Natural killer cell (primary cell): Measurements from ENCODE around the gene SGSM2. TPM values are rescaled to one million over a fixed set of nuclear protein-coding genes. Genes with fewer than 3 reads are reported as not detected.

Source experiments
- ATAC-seq, 3 donors: fragments of 150-1000 bp in 2 of 3; fragments of 200-7000 bp in 1 of 3; cut with Tn5 transposase; 1 replicate in 1 of 3; 2 replicates in 2 of 3; pipeline ENCODE4 v1.10.0; 2021; ENCODE audit warnings: mild to moderate bottlenecking in 2 of 3, moderate library complexity in 2 of 3
- DNase-seq, 2 donors: peaks; one replicate each; pipeline versions ENCODE4 v3.0.0 to v3.0.0-alpha.2; 2013 to 2021; ENCODE audit warnings: mixed read lengths in 1 of 2
- H3K27ac ChIP-seq: one replicate; pipeline ENCODE4 v1.5.1; 2013; ENCODE audit warnings: mild to moderate bottlenecking, low read length
- H3K27me3 ChIP-seq: one replicate; pipeline ENCODE4 v1.6.1; 2013; ENCODE audit warnings: low read length; ENCODE audit not compliant: control insufficient read depth, insufficient read depth
- H3K36me3 ChIP-seq: one replicate; pipeline ENCODE4 v1.6.1; 2013; ENCODE audit warnings: low read length; ENCODE audit not compliant: control insufficient read depth, insufficient read depth
- H3K4me1 ChIP-seq: one replicate; pipeline ENCODE4 v1.6.1; 2013; ENCODE audit warnings: low read length; ENCODE audit not compliant: control insufficient read depth, insufficient read depth
- H3K4me3 ChIP-seq: one replicate; pipeline ENCODE4 v1.5.1; 2013; ENCODE audit warnings: low read length
- H3K9me3 ChIP-seq: one replicate; pipeline ENCODE4 v1.6.1; 2013; ENCODE audit warnings: low read length; ENCODE audit not compliant: control insufficient read depth, insufficient read depth
- H3K27ac Mint-ChIP-seq, 2 donors: one replicate each; pipeline ENCODE4 v1.8.0; 2022; ENCODE audit warnings: mild to moderate bottlenecking in 2 of 2, mixed read lengths in 2 of 2, moderate library complexity in 1 of 2
- H3K27me3 Mint-ChIP-seq, 2 donors: one replicate each; pipeline ENCODE4 v1.8.0; 2022; ENCODE audit warnings: low read depth in 2 of 2, mixed read lengths in 2 of 2
- H3K36me3 Mint-ChIP-seq: one replicate; pipeline ENCODE4 v1.8.0; 2022; ENCODE audit warnings: mixed read lengths
- H3K4me1 Mint-ChIP-seq, 2 donors: one replicate each; pipeline ENCODE4 v1.8.0; 2022; ENCODE audit warnings: mixed read lengths in 2 of 2
- H3K4me3 Mint-ChIP-seq: one replicate; pipeline ENCODE4 v1.8.0; 2022; ENCODE audit warnings: mild to moderate bottlenecking, moderate library complexity, mixed read lengths
- H3K9me3 Mint-ChIP-seq, 2 donors: one replicate each; pipeline ENCODE4 v1.8.0; 2022; ENCODE audit warnings: mixed read lengths in 2 of 2
- WGBS: methylation state at CpG from one replicate; pipeline ENCODE4 v1.1.7; 2013; ENCODE audit warnings: missing lambda C conversion rate; ENCODE audit not compliant: insufficient coverage; 5-methylcytosine and 5-hydroxymethylcytosine counted together
- intact Hi-C: fragments of 100-400 bp; cut with micrococcal nuclease; formaldehyde crosslinking; loops from one replicate; pipeline ENCODE4 v1.14.2; 2022
- total RNA-seq, 4 donors: library from RNA; stranded (reverse); fragments of 120-200 nt in 1 of 4; gene quantifications; one replicate each; pipeline versions ENCODE4 v1.2.3 to v1.2.4, GENCODE V29; 2013 to 2022
- TF ChIP-seq, protein P1 (sequence below): fragments of 200-600 bp; IDR thresholded peaks from one replicate; pipeline ENCODE4 v1.8.0; 2022; ENCODE audit warnings: antibody characterized with exemption

Gene SGSM2
- total RNA-seq, 3 donors from 2014 or later (not counting 1 experiment from before 2014, with no cell fraction given), result 65.4 to 75.7 (median 73.6) TPM

DNA sequence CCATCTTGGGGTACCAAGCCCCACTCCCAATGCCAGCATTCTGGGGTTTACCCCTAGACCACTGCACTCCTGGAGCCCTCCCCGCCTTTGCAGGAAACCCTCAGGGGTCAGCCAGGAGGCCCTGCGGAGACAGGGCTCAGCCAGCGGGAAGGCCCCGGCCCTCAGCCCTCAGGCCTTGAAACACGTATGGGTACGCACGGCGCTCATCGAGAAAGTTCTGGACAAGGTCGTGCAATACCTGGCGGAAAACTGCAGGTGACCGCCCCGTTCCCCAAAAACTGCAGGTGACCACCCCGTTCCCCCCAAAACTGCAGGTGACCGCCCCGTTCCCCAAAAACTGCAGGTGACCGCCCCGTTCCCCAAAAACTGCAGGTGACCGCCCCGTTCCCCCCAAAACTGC lies 24.7 kb downstream of the SGSM2 start:
- H3K4me3 Mint-ChIP-seq, result no peak overlapping the region
- no peaks in the 10 kb centered on the region for H3K27me3 Mint-ChIP-seq
- 98% methylated on average over 20 of the region's 20 CpGs for WGBS
- ATAC-seq (no peak), DNase-seq (no peak)
- no peak overlapping the region for H3K27ac Mint-ChIP-seq
- intact Hi-C loops, result no loop called here
- H3K9me3 Mint-ChIP-seq, result no peaks in the 10 kb centered on the region
- TF ChIP-seq, protein P1, sequence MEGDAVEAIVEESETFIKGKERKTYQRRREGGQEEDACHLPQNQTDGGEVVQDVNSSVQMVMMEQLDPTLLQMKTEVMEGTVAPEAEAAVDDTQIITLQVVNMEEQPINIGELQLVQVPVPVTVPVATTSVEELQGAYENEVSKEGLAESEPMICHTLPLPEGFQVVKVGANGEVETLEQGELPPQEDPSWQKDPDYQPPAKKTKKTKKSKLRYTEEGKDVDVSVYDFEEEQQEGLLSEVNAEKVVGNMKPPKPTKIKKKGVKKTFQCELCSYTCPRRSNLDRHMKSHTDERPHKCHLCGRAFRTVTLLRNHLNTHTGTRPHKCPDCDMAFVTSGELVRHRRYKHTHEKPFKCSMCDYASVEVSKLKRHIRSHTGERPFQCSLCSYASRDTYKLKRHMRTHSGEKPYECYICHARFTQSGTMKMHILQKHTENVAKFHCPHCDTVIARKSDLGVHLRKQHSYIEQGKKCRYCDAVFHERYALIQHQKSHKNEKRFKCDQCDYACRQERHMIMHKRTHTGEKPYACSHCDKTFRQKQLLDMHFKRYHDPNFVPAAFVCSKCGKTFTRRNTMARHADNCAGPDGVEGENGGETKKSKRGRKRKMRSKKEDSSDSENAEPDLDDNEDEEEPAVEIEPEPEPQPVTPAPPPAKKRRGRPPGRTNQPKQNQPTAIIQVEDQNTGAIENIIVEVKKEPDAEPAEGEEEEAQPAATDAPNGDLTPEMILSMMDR, result no peak
- H3K4me1 Mint-ChIP-seq, result no peaks in the 10 kb centered on the region
- Histone ChIP-seq H3K9me3 (no peaks in the 10 kb centered on the region), H3K27ac (no peak overlapping the region), H3K4me1 (no peaks in the 10 kb centered on the region), H3K4me3 (no peak overlapping the region), H3K27me3 (no peaks in the 10 kb centered on the region), H3K36me3 (peaks cover 16% of the 10 kb centered on the region)
- H3K36me3 Mint-ChIP-seq, result no peaks in the 10 kb centered on the region

DNA sequence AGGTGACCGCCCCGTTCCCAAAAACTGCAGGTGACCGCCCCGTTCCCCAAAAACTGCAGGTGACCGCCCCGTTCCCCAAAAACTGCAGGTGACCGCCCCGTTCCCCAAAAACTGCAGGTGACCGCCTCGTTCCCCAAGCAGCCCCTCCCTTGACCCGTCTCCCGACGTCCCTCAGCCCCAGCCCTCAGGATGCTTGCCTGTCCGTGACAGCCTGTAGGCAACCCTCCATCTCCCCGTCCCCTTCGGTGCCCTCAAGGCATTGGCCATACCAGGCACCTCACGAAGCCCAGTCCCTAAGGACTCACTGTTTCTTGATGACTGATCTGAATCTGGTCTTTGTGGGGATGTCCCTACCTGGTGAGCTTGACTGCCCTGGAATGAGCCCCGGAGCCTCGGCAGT lies 25.1 kb downstream of the SGSM2 start:
- H3K9me3 Mint-ChIP-seq, result no peaks in the 10 kb centered on the region
- H3K36me3 Mint-ChIP-seq, result no peaks in the 10 kb centered on the region
- H3K4me1 ChIP-seq, result no peaks in the 10 kb centered on the region
- WGBS, result 96% methylated on average over 19 of the region's 19 CpGs
- H3K36me3 ChIP-seq, result peaks cover 16% of the 10 kb centered on the region
- H3K27ac ChIP-seq, result no peak overlapping the region
- H3K4me3 Mint-ChIP-seq, result no peak overlapping the region
- TF ChIP-seq, protein P1, result no peak
- intact Hi-C loops, result no loop called here
- H3K27me3 ChIP-seq, result no peaks in the 10 kb centered on the region
- H3K9me3 ChIP-seq, result no peaks in the 10 kb centered on the region
- ATAC-seq, result no peak
- no peak overlapping the region for H3K4me3 ChIP-seq
- no peak for DNase-seq
- no peaks in the 10 kb centered on the region for H3K4me1 Mint-ChIP-seq
- H3K27ac Mint-ChIP-seq, result no peak overlapping the region
- H3K27me3 Mint-ChIP-seq, result no peaks in the 10 kb centered on the region

DNA sequence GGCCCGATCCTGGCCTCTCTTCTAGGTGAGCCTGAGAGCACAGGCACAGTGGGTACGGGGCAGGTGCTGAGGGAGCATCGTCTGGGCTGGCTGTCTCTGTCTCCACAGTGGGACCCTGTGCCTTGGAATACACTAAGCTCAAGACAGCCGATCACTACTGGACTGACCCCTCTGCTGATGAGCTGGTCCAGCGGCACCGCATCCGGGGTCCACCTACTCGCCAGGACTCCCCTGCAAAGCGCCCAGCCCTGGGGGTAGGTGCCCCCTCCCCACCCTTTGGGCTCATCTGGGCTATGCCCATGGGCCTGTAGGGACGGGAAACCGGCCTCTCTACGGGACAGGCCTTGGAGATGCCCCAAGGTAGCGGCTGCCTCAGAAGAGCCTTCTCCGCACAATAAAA lies 25.6 kb downstream of the SGSM2 start:
- DNase-seq (no peak), ATAC-seq (no peak)
- WGBS, result 94% methylated on average over 14 of the region's 14 CpGs
- H3K27ac ChIP-seq, result no peak overlapping the region
- no peak overlapping the region for H3K4me3 ChIP-seq
- H3K27me3 ChIP-seq, result no peaks in the 10 kb centered on the region
- Mint-ChIP-seq H3K36me3 (no peaks in the 10 kb centered on the region), H3K4me3 (no peak overlapping the region), H3K27me3 (no peaks in the 10 kb centered on the region), H3K9me3 (no peaks in the 10 kb centered on the region), H3K4me1 (no peaks in the 10 kb centered on the region), H3K27ac (no peak overlapping the region)
- H3K4me1 ChIP-seq, result no peaks in the 10 kb centered on the region
- no peaks in the 10 kb centered on the region for H3K9me3 ChIP-seq
- intact Hi-C loops, result no loop called here
- TF ChIP-seq, protein P1, result no peak
- H3K36me3 ChIP-seq, result peaks cover 16% of the 10 kb centered on the region

DNA sequence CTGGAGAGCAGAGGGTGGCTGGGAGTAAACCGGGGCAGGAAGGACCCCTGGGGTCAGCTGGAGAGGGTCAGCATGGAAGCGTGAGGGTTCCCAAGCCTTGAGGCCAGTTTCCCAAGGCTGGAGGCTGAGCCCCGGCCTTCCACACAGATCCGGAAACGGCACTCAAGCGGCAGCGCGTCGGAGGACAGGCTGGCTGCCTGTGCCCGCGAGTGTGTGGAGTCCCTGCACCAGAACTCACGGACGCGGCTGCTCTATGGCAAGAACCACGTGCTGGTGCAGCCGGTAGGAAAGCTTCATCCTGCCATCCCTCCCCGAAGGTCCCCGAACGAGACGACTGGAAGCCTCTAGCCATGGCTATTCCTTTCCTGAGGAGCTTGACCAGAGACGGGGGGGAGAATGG lies 26.0 kb downstream of the SGSM2 start:
- ATAC-seq (no peak), DNase-seq (no peak)
- H3K36me3 Mint-ChIP-seq, result no peaks in the 10 kb centered on the region
- H3K4me3 Mint-ChIP-seq, result no peak overlapping the region
- Histone ChIP-seq H3K27ac (no peak overlapping the region), H3K9me3 (no peaks in the 10 kb centered on the region), H3K27me3 (no peaks in the 10 kb centered on the region), H3K4me1 (no peaks in the 10 kb centered on the region), H3K36me3 (peaks cover 16% of the 10 kb centered on the region), H3K4me3 (no peak overlapping the region)
- no peaks in the 10 kb centered on the region for H3K27me3 Mint-ChIP-seq
- TF ChIP-seq, protein P1, result no peak
- H3K9me3 Mint-ChIP-seq, result no peaks in the 10 kb centered on the region
- no peak overlapping the region for H3K27ac Mint-ChIP-seq
- no peaks in the 10 kb centered on the region for H3K4me1 Mint-ChIP-seq
- 97% methylated on average over 21 of the region's 21 CpGs for WGBS
- intact Hi-C loops, result no loop called here
